NCI-H82 treated with DMSO at 0.1 percent for 48 hours (cell line): ENCODE results near the gene LCP2.

ENCODE experiments used
- DNase-seq: peaks from one replicate; lab custom pipeline; 2025; ENCODE audit not compliant: unreplicated experiment; lab: John Stamatoyannopoulos, UW

Gene LCP2

GRCh38 chr5:170276140-170276539 lies 21.4 kb downstream of the LCP2 start:
- no peak for DNase-seq

GRCh38 chr5:170275376-170275994 lies 22.1 kb downstream of the LCP2 start:
- no peak for DNase-seq

- DNase-seq: no peak
Measured at GRCh38 chr5:170273968-170274710, 23.4 kb downstream of the LCP2 start.

- DNase-seq: no peak
Measured at GRCh38 chr5:170270293-170271069, 27.1 kb downstream of the LCP2 start.

GRCh38 chr5:170269579-170269978 lies 28.0 kb downstream of the LCP2 start:
- no peak for DNase-seq

GRCh38 chr5:170268884-170269283 lies 28.7 kb downstream of the LCP2 start:
- no peak for DNase-seq

DNA sequence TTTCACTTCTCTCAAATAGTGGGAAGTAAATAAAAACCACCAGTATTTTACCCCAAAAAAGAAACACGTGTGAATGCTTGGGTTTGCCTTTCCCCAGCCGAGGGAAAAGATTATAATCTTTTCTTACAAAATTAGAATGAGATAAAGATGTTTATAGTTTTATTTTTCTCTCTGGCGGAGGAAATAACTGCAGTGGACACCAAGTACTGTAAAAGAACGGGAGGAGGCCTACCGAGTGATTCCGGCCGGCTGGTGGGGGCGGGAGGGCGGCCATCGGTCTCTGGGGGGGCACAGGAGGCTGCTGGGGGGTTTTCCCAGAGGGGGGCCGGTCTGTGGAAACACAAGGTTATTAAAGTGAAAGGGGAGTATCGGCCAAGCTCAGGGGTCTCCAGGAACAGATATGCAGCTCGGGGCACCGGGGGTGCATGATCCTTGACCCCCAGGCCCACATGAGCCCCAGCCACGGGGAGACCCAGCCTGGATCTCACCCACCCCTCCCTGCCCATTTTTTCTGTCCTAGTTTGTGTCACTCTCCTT lies 29.4 kb downstream of the LCP2 start:
- no peak for DNase-seq

GRCh38 chr5:170267431-170268152 lies 30.0 kb downstream of the LCP2 start:
- DNase-seq: peak; percentile 1

- DNase-seq: no peak
Measured at GRCh38 chr5:170266570-170267381, 30.8 kb downstream of the LCP2 start.

DNA sequence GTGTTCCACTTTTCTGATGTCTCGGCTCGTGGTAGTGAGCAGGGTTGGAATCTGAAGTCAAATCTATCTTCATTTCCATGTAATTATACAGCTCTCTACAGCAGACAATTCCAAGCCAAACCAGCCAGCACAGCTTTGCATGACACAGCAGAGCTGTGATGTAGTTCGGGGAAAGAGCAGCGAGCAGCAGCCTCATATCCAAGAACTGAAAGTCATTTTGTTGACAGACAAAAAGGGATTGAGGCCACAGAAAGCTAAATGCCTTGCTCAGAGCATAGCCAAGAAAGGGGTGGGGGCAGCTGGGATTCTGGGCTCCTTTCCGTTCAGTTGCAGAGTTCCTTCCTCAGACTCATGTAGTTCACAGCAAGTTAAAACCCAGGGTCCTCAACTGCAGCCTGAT lies 32.1 kb downstream of the LCP2 start:
- DNase-seq: no peak

DNA sequence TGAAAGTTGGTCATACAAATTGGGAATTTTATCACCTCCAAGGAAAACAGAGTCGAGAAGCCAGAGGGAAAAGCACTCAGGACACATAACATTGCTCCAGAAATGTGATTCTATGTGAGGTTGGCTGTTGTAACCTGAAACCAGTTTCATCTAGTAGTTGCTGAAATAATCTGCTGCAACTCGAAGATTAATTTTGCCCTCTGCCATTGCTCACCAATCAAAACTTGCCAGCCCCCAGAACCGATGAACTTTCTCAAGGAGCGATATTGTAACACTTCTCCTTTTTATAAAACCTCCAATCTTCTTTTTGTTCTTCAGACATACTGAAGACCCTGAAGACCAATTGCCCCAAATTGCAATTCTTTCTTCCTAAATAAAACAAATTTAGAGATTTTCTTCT lies 33.7 kb downstream of the LCP2 start:
- DNase-seq: no peak

DNA sequence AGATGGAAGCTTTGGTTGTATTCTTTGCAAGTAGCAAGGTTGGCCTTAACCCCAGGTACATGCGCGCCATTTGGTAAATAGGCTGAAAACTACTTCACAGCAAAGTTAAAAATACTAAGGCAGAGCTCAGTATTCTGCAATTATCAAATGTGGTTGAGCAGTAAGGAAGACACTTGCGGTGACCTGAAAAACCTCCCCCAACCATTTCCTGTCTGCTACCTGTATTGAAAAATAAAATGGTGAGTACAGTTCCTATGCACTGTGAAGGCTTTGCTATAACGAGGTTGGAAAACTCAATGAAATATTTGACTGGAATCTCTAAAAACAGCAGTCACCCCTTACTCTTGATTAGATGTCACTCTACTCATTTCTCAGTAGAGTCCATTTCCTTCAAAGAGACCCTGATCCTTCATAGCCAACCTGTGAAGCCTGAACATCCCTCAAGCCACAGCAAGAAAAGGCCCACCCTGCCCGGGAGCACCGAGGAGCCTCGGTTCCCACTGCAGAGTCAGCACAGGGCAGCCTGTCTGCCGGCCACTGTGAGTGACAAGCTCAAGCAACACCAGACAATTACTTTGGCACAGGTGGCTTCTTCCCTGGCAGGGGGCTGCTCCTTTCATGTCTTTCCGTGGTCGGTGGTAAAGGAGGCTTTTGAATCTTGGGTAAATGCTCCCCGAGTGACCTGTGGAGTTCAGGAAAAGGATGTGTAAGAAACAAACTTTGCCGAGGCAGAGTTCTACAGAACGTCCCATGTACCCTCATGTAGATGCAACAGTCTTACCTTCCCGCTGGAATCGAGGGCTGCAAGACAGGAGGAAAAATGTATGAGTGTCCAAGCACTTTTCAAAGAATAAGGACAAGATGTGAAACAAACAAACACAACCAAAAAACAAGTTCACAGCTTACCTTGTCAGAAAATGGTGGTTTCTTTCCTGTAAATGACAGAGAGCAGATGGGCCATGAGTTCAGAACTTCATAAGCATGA lies 35.2 kb downstream of the LCP2 start:
- DNase-seq: no peak

DNA sequence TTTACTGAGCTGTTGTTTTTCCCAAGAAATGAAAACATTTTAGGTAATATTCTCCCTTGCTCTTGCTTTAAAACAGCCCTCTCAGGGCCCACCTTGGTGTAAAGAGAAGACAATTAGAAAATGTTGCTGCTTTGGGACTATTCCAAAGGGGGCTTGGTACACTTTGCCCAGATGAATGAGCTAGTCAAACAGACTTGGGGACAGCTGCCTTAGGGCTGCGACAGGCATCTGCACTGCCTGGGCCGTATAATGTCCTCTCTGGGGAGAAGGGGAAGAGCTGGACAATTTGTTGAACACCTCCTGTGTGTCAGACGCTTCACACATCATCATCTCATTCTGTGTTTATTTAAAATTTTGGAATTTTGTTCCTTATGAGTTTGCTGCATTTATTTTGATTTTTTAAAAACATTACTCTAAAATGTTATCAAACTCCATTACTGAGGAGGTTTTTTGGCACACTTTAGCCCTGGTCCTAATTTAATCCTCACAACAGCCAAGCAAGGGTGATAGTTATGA lies 36.0 kb downstream of the LCP2 start:
- no peak for DNase-seq

DNA sequence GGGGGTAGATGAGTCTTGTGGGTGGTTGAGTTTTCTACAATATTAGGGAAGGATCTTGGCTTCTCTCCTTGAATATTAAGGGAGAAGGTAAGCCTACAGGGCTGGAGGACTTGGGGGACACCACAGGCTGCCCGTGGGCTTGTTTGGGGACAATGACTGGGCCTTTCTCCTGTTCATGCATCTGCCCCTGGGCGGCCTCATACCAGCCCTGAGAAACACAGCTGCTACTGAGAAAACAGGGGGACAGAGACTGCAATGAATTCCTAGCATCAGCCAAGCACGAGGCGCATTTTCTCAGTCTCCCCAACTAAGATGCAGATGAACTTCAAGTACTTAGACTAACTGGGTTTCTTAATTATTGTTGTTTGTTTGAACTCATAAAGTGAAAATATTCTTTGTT lies 40.2 kb downstream of the LCP2 start:
- DNase-seq: no peak

DNA sequence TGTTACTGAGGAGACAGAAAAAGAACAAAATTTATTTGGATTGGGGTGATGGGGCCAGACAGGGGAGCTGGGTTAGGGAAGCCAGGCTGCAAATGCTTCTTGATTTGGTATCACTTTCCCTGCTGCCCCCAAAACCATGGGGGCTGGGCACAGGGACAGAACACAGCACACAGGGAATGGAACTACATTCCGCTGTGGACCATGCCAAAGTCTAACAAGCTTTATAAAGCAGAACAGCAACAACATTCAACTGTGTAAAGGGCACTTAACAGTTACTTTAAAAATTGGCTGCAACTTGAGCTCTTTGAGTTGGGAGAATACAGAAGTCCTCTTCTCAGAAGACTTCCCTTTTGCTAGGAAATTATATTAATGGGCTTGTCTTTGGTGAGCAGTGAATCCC lies 41.0 kb downstream of the LCP2 start:
- no peak for DNase-seq

DNA sequence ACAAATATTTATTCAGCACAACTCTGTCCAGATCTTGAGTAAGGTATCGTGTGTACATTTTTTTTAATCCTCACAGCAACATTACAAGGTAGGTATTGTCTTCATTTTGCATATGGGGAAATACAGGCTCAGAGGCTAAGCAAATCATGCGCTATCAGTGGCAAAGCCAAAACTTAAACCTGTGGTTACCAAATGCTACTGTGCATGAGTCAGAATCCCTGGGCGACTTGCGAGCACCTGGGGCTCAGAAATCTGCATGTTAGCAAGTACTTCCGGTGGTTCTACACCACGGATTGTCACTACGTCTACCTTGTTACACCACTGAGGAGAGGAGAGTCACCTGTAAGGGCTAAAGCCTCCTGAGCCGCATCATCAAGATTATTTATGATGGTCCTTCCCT lies 43.5 kb downstream of the LCP2 start:
- DNase-seq: no peak

GRCh38 chr5:170252720-170253350 lies 44.7 kb downstream of the LCP2 start:
- DNase-seq: no peak

DNA sequence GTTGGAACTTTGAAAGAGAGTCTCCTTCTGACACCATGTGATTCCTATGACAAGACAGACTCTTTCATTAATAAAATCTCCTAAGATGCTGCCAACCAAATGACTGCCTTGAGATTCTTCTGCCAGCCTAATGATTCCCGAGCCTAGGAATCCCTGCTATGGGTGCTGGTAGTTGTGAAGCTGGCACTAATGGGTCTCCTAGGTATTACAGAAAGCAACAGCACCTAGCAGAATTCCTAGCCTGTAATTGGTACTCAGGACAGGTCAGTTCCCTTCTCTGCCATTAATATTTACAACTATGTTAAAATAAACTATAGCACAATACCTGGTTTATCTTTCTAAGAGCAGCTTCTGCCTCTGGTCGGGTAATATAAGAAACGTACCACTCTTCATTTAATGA lies 45.5 kb downstream of the LCP2 start:
- DNase-seq: no peak
